HG03571 (cell line): ENCODE data around the gene PCNX3.

Experiments
- ATAC-seq: cut with Tn5 transposase; IDR thresholded peaks from one replicate; pipeline ENCODE4 v1.9.1; 2021; ENCODE audit not compliant: unreplicated experiment

PCNX3 gene

GRCh38 chr11:65596520-65596919 lies 19.1 kb upstream of the PCNX3 start:
- no peak for ATAC-seq

DNA sequence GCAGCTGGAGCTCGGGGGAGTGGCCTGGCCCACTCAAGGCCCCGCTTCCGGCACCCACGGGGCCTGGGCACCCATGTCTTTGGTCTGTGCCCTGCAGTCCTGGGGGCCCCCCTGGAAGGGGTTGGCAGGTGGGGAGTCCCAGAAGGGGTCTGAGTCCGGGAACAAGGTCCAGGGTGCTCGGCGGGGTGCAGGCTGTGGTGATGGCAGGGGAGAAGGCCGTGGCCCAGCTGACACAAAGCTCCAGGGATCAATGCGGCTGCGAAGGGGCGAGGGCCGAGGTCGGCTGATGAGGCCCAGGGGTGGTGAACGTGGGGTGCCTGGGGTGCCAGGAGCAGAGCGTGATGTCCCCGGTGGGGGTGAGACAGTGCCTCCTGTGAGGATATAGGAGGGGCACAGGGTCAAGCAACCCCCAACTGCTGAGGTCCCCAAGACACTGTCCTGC lies 17.3 kb upstream of the PCNX3 start:
- no peak for ATAC-seq

- ATAC-seq: no peak
Measured at GRCh38 chr11:65599216-65599954, 16.2 kb upstream of the PCNX3 start.

DNA sequence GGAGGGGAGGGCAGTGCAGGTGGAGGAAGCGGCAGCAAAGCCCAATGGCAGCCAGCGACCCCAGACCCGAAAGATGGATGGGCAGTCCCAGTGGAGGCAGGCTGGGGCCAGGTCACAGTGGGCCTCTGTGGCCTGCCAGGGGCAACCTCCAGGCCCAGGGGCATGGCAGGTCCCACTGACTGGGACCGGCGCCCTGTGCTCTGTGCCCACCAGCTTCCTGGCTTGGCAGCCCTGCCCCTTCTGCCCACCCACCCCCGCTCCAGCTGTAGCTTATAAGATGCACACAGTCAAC lies 15.7 kb upstream of the PCNX3 start:
- ATAC-seq: no peak

- ATAC-seq: no peak
Measured at GRCh38 chr11:65604258-65604657, 11.3 kb upstream of the PCNX3 start.

DNA sequence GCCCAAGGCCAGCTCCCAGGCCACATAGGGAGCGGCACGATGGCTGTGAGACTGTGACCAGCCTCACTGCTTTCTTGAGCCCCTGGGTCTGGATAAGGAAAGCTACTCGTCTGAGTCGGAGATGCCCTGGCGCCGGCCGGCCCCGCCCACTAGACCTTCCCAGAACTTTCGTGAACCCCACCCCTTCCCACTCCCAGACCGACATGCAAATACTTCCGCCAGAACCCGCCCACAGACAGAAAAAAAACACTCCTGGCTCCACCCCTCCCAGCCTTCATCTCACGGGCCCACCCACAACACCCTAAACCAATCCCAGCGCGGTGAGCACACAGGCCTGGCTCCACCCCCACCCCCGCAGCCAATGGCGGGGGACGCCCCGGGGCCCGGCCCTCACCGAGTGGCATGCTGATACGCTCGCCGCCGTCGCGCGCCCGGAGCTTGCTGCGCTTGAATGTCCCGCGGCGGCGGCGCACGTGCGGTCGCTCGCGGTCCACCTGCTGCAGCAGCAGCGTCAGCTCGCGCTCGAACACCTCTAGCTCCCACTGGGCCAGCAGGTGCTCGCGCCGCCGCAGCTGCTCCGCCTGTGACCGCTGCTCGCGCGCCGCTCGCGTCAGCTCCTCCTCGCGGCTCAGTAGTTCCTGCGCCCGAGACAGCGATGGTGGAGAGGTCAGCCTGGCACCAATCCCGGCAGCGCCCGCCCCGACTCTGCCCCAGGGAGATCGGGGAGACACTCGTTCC lies 8.5 kb upstream of the PCNX3 start:
- no peak for ATAC-seq

DNA sequence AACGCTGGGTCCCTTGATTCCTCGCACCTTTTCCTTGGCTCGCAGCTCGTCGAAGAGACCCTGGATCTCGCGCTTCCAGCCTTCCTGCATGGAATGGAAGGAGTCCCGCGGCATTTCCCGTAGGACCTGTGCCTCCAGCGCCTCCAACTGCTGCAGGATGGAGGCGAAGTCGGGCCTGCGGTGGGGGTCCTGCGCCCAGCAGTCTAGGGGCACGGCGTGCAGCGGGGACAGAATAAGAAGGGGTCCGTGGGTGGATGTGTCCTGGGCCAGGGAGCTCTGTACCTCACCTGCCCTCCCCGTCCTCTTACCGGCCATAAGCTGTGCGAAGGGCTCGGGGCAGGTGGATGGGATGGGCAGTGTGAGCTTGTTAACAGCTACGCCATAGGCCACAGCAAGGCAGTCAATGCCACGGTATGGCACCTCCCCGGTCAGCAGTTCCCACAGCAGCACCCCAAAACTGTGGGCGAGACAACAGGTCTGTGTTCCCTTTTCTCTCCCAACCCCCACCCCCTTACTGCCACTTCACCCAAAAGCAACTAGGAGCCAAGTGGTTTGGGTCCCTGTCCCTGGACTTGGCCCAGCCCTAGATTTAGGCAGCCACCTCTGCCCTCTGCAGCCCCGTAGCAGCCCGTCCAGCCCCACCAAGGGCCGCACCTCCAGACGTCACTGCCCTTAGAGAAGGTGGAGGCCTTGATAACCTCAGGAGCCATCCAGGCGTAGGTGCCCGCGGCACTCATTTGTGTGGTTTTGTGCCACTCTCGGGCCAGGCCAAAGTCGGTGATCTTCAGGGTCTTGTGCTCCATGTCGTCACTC lies 7.8 kb upstream of the PCNX3 start:
- no peak for ATAC-seq

DNA sequence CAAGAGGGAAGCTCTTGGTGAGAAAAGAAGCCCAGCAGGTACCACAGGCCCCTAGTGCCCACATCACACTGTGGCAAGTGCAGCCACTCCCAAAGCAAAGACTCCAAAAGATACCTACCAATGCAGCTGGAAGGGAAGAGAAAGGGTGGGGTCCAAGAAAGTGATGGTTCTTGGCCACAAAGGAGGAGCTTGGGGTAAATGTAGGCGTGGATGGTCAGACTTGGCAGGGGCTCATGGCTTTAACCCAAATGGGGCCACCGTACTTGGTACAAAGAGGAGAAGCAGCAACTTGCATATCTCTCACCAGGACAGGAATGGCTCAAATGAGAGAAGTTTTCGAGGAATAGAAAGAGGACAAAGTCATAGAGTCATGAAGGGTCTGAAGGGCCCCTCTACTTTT lies 6.3 kb upstream of the PCNX3 start:
- ATAC-seq: no peak

DNA sequence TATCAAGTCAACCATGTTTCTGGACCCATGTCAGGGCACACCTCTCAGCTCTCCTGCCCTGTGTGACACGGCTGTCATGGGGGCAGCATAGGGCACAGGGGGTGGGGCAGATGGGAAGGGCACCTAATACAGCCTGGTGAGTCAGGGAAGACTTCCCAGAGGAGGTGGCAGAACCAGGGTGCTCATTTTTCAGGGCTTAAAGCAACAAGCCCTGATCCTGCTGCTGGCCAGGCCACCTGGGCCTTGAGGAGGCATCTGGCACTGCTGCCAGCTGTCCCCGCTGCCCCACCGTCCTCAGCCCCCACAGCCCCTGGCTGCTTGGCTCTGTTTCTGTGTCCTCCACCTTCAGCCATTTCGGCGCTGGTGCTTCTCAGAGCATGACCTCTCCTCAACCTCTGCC lies 5.9 kb upstream of the PCNX3 start:
- ATAC-seq: no peak

DNA sequence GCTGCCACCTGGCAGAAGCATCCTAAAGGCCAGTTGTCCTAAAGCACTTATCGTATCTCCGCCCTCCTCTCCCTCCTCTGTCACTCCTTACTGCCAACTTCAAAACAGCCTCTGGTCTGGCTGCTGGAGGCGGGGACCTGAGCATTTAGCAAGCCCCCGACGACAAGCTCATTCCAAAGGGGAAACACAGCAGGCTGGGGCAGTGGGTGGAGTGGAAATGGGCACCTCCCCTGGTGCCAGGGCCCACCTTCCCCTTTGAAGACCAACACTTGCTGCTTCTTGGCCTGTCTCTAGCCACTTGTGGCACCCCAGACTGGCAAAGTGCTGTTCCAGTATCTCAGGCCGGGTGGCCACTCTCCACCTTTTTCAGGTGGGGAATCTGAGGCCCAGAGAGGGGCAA lies 5.2 kb upstream of the PCNX3 start:
- no peak for ATAC-seq

DNA sequence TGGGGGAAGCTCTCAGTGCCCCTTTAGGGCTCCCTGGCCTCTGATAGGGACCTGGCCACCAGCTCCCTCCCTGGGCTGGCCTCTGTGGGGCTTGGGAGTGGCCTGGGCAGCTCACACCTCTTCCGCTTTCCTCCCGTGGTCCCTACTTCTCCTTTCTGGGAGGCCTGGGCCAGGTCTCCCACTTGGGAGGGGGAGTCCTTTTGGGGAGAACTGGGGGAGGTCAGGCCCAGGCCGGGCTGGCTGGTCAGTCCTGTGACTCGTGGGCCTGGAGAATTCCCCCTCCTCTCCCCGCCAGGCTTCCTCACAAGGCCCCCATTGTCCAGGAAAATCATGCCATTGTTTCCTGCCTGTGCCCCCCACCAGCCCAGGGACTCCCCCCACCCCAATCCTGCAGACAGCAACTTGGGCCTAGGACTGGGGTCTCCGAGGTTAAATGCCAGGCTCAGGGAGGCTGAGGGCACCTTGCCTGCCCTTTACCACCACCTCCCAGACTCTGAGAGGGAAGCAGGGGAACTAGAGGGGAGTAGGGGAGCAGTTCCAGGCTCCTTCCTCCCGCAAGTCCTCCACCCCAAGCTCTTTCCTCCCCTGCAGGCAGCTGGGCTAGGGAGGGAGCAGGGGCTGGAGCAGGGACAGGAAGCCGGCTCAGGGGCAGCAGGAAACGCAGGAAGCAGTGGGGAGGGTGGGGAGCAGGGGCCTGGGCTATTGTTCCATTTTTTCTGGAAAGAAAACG lies 4.4 kb upstream of the PCNX3 start:
- ATAC-seq: no peak

GRCh38 chr11:65611758-65612603 lies 3.6 kb upstream of the PCNX3 start:
- no peak for ATAC-seq

- ATAC-seq: no peak
Measured at GRCh38 chr11:65612691-65613090, 2.9 kb upstream of the PCNX3 start.

- ATAC-seq: no peak
Measured at GRCh38 chr11:65613091-65613928, 2.3 kb upstream of the PCNX3 start.

GRCh38 chr11:65615950-65616574 lies 486 bp downstream of the PCNX3 start:
- no peak for ATAC-seq

GRCh38 chr11:65616575-65617001 lies 1.0 kb downstream of the PCNX3 start:
- no peak for ATAC-seq

GRCh38 chr11:65617136-65617850 lies 1.7 kb downstream of the PCNX3 start:
- ATAC-seq: no peak

- no peak for ATAC-seq
Measured at GRCh38 chr11:65617990-65618751, 2.6 kb downstream of the PCNX3 start.
